T-cell (primary cell): ENCODE results near the gene GNAI1. TPM values are rescaled to one million over a fixed set of nuclear protein-coding genes. Genes with fewer than 3 reads are reported as not detected.

Experiments
- ATAC-seq, 4 experiments: fragments of 200-7000 bp in 3 of 4; fragments of 150-1000 bp in 1 of 4; cut with Tn5 transposase; replicated peaks in 1 of 4; 1 replicate in 3 of 4; 2 replicates in 1 of 4; pipeline ENCODE4 v1.10.0; 2021; ENCODE audit warnings: moderate library complexity in 3 of 4, mild to moderate bottlenecking in 2 of 4, moderate number of reproducible peaks in 1 of 4
- CTCF ChIA-PET, 2 donors: fragments of 300-600 bp; sonication (Branson Sonifier 250); formaldehyde crosslinking; loops; one replicate each; lab custom pipeline; 2022; ENCODE audit warnings: antibody characterized with exemption in 2 of 2; lab: Charles Lee
- POLR2A ChIA-PET, 2 donors: fragments of 300-600 bp; sonication (Branson Sonifier 250); formaldehyde crosslinking; loops; one replicate each; lab custom pipeline; 2022; ENCODE audit warnings: antibody characterized with exemption in 2 of 2; lab: Charles Lee
- DNase-seq, 35 experiments: peaks; one replicate each; pipeline versions ENCODE4 v3.0.0 to v3.0.0-alpha.2; 2013 to 2023
- H3K27ac ChIP-seq: one replicate; pipeline ENCODE4 v1.5.1; 2013; ENCODE audit warnings: low read length
- H3K27me3 ChIP-seq, 2 experiments: replicated peaks in 1 of 2; 1 replicate in 1 of 2; 2 replicates in 1 of 2; pipeline versions ENCODE4 v1.6.1 to v1.7.0; 2013; ENCODE audit warnings: low read length in 1 of 2, mixed read lengths in 1 of 2; ENCODE audit not compliant: control insufficient read depth in 2 of 2, insufficient read depth in 2 of 2; ENCODE audit errors: extremely low read depth in 1 of 2
- H3K36me3 ChIP-seq, 2 donors: 1 replicate in 1 of 2; 2 replicates in 1 of 2; pipeline versions ENCODE4 v1.6.1 to v1.7.0; 2013; ENCODE audit warnings: low read length in 1 of 2; ENCODE audit not compliant: control insufficient read depth in 2 of 2, insufficient read depth in 1 of 2; ENCODE audit errors: extremely low read depth in 1 of 2
- H3K4me1 ChIP-seq, 2 experiments: 1 replicate in 1 of 2; 2 replicates in 1 of 2; pipeline versions ENCODE4 v1.6.1 to v1.7.0; 2013; ENCODE audit warnings: low read length in 2 of 2, mixed read lengths in 1 of 2; ENCODE audit not compliant: insufficient read depth in 2 of 2, control insufficient read depth in 1 of 2; ENCODE audit errors: extremely low read depth in 1 of 2
- H3K4me3 ChIP-seq, 2 donors: 1 replicate in 1 of 2; 2 replicates in 1 of 2; pipeline versions ENCODE4 v1.5.1 to v1.7.0; 2013; ENCODE audit warnings: mild to moderate bottlenecking in 2 of 2, low read length in 1 of 2, moderate library complexity in 1 of 2; ENCODE audit not compliant: control insufficient read depth in 1 of 2; ENCODE audit errors: extremely low read depth in 1 of 2
- H3K9me3 ChIP-seq: 2 replicates; pipeline ENCODE4 v1.7.0; 2013
- H3K27ac Mint-ChIP-seq, 2 donors: one replicate each; pipeline ENCODE4 v1.8.0; 2020 to 2021; ENCODE audit warnings: mild to moderate bottlenecking in 2 of 2, mixed read lengths in 2 of 2
- H3K27me3 Mint-ChIP-seq, 2 donors: one replicate each; pipeline ENCODE4 v1.8.0; 2021 to 2022; ENCODE audit warnings: mixed read lengths in 2 of 2
- H3K36me3 Mint-ChIP-seq: one replicate; pipeline ENCODE4 v1.8.0; 2021; ENCODE audit warnings: mixed read lengths
- H3K4me1 Mint-ChIP-seq, 3 donors: one replicate each; pipeline ENCODE4 v1.8.0; 2020 to 2022; ENCODE audit warnings: mixed read lengths in 3 of 3, mild to moderate bottlenecking in 1 of 3
- H3K4me3 Mint-ChIP-seq, 3 donors: one replicate each; pipeline ENCODE4 v1.8.0; 2020 to 2022; ENCODE audit warnings: mild to moderate bottlenecking in 3 of 3, mixed read lengths in 3 of 3, moderate library complexity in 3 of 3
- H3K9me3 Mint-ChIP-seq, 3 donors: one replicate each; pipeline ENCODE4 v1.8.0; 2020 to 2022; ENCODE audit warnings: mixed read lengths in 3 of 3
- WGBS: methylation state at CpG from one replicate; pipeline ENCODE4 v1.1.5; 2013; ENCODE audit warnings: missing lambda C conversion rate; ENCODE audit not compliant: insufficient coverage; 5-methylcytosine and 5-hydroxymethylcytosine counted together
- total RNA-seq, 35 experiments: library from RNA in 6 of 35; stranded (reverse) in 6 of 35; fragments of 120-200 nt in 1 of 35; gene quantifications; one replicate each; pipeline versions ENCODE4 v1.2.1 to v1.2.4 and lab custom pipeline; 2013 to 2026

Gene GNAI1
- total RNA-seq, 5 donors from 2014 or later (not counting 1 experiment from before 2014, with no cell fraction given), result 0.79 to 3.3 (median 1.4) TPM

DNA sequence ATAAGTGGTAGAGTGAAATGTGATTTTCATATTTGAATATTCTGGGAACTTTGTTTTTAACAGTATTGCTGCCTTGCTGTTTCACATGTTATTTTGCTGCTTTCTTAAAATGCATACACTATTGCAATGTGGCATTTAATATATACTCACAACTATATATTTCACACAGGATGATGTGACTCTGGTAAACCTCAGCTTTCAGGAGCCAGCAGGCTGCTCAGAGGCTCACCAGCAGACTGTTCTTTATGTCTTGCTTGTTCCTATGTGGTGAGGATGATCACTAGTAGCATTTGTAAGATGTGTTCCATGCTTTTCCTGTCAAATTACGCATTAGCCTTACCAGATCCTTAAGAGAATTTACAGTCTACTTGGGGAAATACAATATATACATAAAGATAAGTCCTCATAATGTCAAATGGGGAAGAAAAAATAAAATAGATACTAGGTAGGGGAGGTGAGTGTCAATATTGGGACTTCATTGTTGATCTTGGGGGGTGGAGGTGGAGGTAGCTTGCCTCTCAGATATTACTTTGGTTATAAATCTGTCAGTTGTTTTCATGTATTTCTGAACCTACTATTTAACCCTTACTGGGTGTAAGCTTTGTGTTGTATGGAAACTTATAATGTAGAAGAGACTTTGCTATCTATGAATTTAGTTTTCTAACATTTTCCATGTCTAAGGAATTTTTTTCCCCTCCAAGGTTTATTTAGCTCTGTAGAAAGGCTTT lies 8.4 kb downstream of the GNAI1 start:
- Histone ChIP-seq H3K4me1 (no peaks in the 10 kb centered on the region), H3K27ac (no peak overlapping the region), H3K9me3 (no peaks in the 10 kb centered on the region), H3K4me3 (no peak overlapping the region), H3K27me3 (no peaks in the 10 kb centered on the region), H3K36me3 (no peaks in the 10 kb centered on the region)
- Mint-ChIP-seq H3K27ac (no peak overlapping the region), H3K36me3 (no peaks in the 10 kb centered on the region), H3K27me3 (peaks cover 2 to 4% of the 10 kb centered on the region in 2 donors), H3K9me3 (peaks cover 0 to 3% (median 0%) of the 10 kb centered on the region in 3 donors), H3K4me3 (no peak overlapping the region), H3K4me1 (peaks cover 0 to 19% (median 0%) of the 10 kb centered on the region in 3 donors)
- WGBS, result no CpG with 5 or more reads among the region's 1 CpG
- DNase-seq (no peak), ATAC-seq (no peak)
- ChIA-PET CTCF (no interaction called here), POLR2A (no interaction called here)

DNA sequence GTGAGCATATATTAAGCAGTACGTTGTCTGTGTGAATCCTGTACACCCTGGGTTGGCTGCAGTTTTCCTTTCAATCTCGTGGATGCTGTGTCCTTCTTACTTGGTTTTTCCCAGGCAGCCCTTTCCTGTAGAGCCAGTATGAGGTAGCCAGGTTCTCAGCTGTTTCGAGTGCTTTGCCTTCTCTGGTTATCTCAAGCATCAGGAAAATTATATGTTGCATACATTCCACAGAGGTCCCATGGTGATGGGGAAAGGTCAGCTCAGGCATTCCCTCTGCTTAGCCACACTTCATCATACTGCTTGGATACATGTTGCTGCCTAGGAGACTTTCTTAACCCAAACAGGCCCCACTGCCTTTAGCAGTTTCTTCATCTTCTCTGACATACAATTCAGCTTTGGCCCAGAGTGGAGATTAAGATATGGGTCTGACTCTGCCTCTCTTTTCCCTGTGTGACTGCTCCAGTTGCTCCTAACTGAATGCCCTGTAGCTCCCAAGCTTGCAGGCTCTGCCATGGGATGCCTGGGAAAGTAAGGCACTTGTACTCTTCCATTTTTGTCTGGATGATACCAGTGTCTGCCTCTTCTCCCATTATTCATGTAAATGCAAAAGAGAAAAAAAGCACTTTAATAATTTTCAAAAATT lies 11.3 kb downstream of the GNAI1 start:
- Mint-ChIP-seq H3K9me3 (peaks cover 0 to 3% (median 0%) of the 10 kb centered on the region in 3 donors), H3K4me3 (no peak overlapping the region), H3K4me1 (peaks cover 0 to 11% (median under 1%) of the 10 kb centered on the region in 3 donors), H3K27me3 (peaks cover 0 to 4% of the 10 kb centered on the region in 2 donors), H3K27ac (no peak overlapping the region), H3K36me3 (no peaks in the 10 kb centered on the region)
- WGBS, result 50% methylated on average over 2 of the region's 3 CpGs
- POLR2A ChIA-PET, result no interaction called here
- Histone ChIP-seq H3K9me3 (no peaks in the 10 kb centered on the region), H3K27ac (no peak overlapping the region), H3K4me3 (no peak overlapping the region), H3K36me3 (no peaks in the 10 kb centered on the region), H3K27me3 (no peaks in the 10 kb centered on the region), H3K4me1 (peaks cover 0 to 1% of the 10 kb centered on the region in 2 experiments)
- ATAC-seq (no peak), DNase-seq (no peak)
- CTCF ChIA-PET, result interaction anchor here in 1 of 2 donors (1.0 kb wide), 1 partner anchor 12 kb away, joined by 3 read pairs; no protein-coding TSS in a partner anchor

DNA sequence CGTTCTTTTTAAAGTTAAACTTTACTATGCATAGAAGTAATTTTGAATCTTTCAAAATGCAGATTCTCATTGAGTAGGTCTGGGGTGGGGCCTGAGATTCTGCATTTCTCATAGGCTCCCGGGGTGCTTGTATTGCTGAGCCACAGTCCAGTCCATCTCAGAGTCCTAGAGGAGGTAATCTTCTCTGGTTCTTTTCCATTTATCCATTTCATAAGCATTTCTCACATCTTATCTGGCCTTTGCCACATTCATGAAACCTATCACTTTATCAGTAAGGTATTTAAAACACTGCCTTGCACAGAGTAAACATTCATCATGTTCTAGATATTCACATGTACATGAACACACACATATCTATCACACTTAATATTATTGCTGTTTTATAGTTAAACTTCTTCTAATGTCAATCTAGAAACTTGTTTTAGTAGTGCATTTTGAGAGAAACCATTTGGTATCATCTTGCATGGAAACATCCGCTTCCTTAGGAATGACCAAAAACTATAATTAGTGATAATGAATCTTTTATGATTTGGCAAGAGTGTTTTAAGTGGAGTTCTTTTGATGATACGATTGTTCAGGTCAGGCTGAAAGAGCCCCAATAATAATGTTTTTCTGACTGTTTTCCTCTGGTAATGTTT lies 12.0 kb downstream of the GNAI1 start:
- Mint-ChIP-seq H3K4me3 (no peak overlapping the region), H3K27ac (no peak overlapping the region), H3K27me3 (no peaks in the 10 kb centered on the region), H3K36me3 (no peaks in the 10 kb centered on the region), H3K4me1 (peaks cover 0 to 19% (median 9%) of the 10 kb centered on the region in 3 donors), H3K9me3 (peaks cover 0 to 3% (median 0%) of the 10 kb centered on the region in 3 donors)
- Histone ChIP-seq H3K36me3 (no peaks in the 10 kb centered on the region), H3K27me3 (no peaks in the 10 kb centered on the region), H3K9me3 (no peaks in the 10 kb centered on the region), H3K4me1 (peaks cover 0 to 8% of the 10 kb centered on the region in 2 experiments), H3K4me3 (no peak overlapping the region), H3K27ac (no peak overlapping the region)
- no peak for ATAC-seq
- ChIA-PET POLR2A (no interaction called here), CTCF (no interaction called here)
- WGBS, result no CpG with 5 or more reads among the region's 4 CpGs
- no peak for DNase-seq

DNA sequence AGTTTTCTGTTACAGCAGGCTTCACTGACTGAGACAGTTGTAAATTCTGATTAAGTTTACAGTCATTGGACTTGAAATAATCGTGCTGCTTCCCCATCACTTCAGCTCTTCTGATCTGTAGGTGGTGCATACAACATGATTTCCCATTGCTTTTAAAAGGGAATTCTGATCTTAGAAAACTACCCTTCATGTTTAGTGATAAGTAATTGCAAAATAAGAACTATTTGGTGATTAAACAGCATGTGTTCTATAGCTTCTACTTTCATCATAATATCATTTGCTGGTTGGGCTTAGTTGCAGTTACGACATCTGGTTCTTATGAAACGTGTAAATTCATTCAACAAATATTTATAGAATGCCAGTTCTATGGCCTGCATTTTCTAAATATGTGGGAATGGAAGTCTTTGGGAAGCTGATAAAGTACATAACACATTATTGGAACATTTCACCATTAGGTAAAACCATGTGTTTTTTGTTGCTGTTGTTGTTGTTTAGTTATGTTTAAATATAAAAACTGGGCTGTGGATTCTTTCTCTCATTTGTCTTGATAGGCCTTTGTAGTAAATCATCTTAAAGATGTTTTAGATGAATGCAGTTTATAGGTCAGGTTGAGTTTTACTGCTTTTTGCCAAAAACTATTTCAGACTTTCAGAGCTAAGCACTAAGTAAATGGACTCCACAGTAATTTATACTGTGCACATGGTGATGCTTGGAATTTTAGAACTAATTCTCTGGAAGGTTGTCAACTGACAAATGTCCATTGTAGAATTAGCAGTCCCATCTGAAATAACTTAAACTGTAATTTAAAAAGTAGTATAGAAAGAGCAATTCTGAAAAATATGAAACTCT lies 13.1 kb downstream of the GNAI1 start:
- no peak for ATAC-seq
- Histone ChIP-seq H3K4me3 (no peak overlapping the region), H3K4me1 (peaks cover 0 to 12% of the 10 kb centered on the region in 2 experiments), H3K9me3 (no peaks in the 10 kb centered on the region), H3K36me3 (no peaks in the 10 kb centered on the region), H3K27ac (no peak overlapping the region), H3K27me3 (no peaks in the 10 kb centered on the region)
- Mint-ChIP-seq H3K4me1 (peaks cover 0 to 26% (median 11%) of the 10 kb centered on the region in 3 donors), H3K27ac (no peak overlapping the region), H3K9me3 (peaks cover 0 to 3% (median 0%) of the 10 kb centered on the region in 3 donors), H3K4me3 (no peak overlapping the region), H3K36me3 (no peaks in the 10 kb centered on the region), H3K27me3 (no peaks in the 10 kb centered on the region)
- DNase-seq, result no peak
- ChIA-PET CTCF (no interaction called here), POLR2A (interaction anchor here in 1 of 2 donors (0.6 kb wide), 1 partner anchor 74 kb away, joined by 3 read pairs; no protein-coding TSS in a partner anchor)
- no CpG with 5 or more reads among the region's 3 CpGs for WGBS

DNA sequence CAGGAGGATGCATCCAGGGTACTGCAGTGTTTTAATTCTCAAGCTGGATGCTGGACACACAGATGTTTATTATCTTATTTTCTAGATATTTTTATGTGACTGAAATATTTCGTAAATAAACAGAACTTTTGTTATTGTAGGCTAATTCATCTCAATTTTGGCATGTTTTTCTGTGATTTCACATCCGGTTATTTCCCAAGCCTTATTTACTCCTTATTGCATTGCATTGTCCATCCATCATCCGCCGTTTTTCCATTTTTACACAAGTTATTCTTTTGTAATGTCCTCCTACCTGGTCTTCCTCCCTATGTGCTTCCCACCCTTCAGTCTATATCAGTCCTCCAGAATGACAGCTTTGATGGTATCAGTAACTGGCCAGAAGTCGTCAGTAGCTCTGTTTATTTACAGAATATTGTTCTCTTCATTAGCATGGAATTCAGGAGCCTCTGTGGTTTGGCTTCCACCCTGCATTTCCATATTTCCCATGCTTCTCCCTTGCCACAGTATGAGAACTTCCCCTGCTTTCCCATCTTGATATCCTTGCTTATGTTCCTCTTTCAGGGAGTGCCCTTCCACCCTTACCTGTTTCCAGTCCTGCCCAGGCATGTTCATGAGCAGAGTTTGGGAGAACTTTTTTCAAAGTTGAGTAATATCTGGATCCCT lies 16.1 kb downstream of the GNAI1 start:
- Mint-ChIP-seq H3K4me3 (no peak overlapping the region), H3K36me3 (no peaks in the 10 kb centered on the region), H3K27ac (no peak overlapping the region), H3K9me3 (peaks cover 0 to 3% (median 0%) of the 10 kb centered on the region in 3 donors), H3K4me1 (peaks cover 0 to 23% (median 11%) of the 10 kb centered on the region in 3 donors), H3K27me3 (no peaks in the 10 kb centered on the region)
- no peaks in the 10 kb centered on the region for H3K9me3 ChIP-seq
- H3K4me3 ChIP-seq, result no peak overlapping the region
- H3K4me1 ChIP-seq, result peaks cover 0 to 12% of the 10 kb centered on the region in 2 experiments
- WGBS, result 67% methylated on average over 1 of the region's 5 CpGs
- no peak for DNase-seq
- no peak overlapping the region for H3K27ac ChIP-seq
- H3K27me3 ChIP-seq, result no peaks in the 10 kb centered on the region
- CTCF ChIA-PET, result no interaction called here
- POLR2A ChIA-PET, result no interaction called here
- no peaks in the 10 kb centered on the region for H3K36me3 ChIP-seq
- peak in 1 of 4 experiments; percentile 54 for ATAC-seq
